H1 (cell line): ENCODE data around the gene ADAMTS14. TPM values are rescaled to one million over a fixed set of nuclear protein-coding genes. Genes with fewer than 3 reads are reported as not detected.

Experiments
- CTCF ChIA-PET: fragments of 300-600 bp; sonication (Branson Sonifier 250); formaldehyde crosslinking; loops from one replicate; lab custom pipeline; 2021; ENCODE audit not compliant: partially characterized antibody; lab: Charles Lee
- POLR2A ChIA-PET: fragments of 300-600 bp; sonication (Branson Sonifier 250); formaldehyde crosslinking; loops from one replicate; lab custom pipeline; 2021; ENCODE audit warnings: inconsistent platforms; ENCODE audit not compliant: partially characterized antibody; lab: Charles Lee
- DNase-seq, 2 experiments: peaks; one replicate each; pipeline versions ENCODE4 v3.0.0 to v3.0.0-alpha.2; 2010 to 2022; ENCODE audit warnings: low spot score in 2 of 2, low read depth in 1 of 2, mixed read lengths in 1 of 2
- FAIRE-seq: peaks from 2 replicates; lab custom pipeline; 2011; peaks lifted over from hg19 to GRCh38; lab: Jason Lieb, UNC
- H2AFZ ChIP-seq: 2 replicates; pipeline ENCODE4 v1.8.1; 2012; ENCODE audit warnings: low read length, inconsistent platforms
- H2AK5ac ChIP-seq: 2 replicates; pipeline ENCODE4 v1.6.1; 2013; ENCODE audit warnings: low read depth, low read length
- H2BK120ac ChIP-seq: replicated peaks from 2 replicates; pipeline ENCODE3; 2013; ENCODE audit warnings: low read depth, low read length, inconsistent platforms
- H2BK12ac ChIP-seq: 2 replicates; pipeline ENCODE4 v1.6.1; 2013; ENCODE audit warnings: low read depth, low read length
- H2BK15ac ChIP-seq: 2 replicates; pipeline ENCODE4 v1.6.1; 2013; ENCODE audit warnings: low read length
- H2BK20ac ChIP-seq: 2 replicates; pipeline ENCODE4 v1.6.1; 2013; ENCODE audit warnings: low read length
- H2BK5ac ChIP-seq: 2 replicates; pipeline ENCODE4 v1.6.1; 2013; ENCODE audit warnings: low read depth, low read length
- H3K14ac ChIP-seq: 2 replicates; pipeline ENCODE4 v1.6.1; 2013; ENCODE audit warnings: inconsistent platforms; ENCODE audit not compliant: insufficient read length
- H3K18ac ChIP-seq: 2 replicates; pipeline ENCODE4 v1.6.1; 2013; ENCODE audit warnings: low read length; ENCODE audit errors: extremely low read depth
- H3K23ac ChIP-seq: 2 replicates; pipeline ENCODE4 v1.6.1; 2013; ENCODE audit warnings: inconsistent platforms; ENCODE audit not compliant: insufficient read length
- H3K23me2 ChIP-seq: 2 replicates; pipeline ENCODE4 v1.6.1; 2013; ENCODE audit warnings: low read depth, low read length
- H3K27ac ChIP-seq: 2 replicates; pipeline ENCODE4 v1.6.1; 2011; ENCODE audit warnings: low read depth, low read length, inconsistent platforms
- H3K27me3 ChIP-seq, 4 experiments: replicated peaks in 1 of 4; 1 replicate in 1 of 4; 2 replicates in 3 of 4; pipeline versions ENCODE4 v1.6.1 to v1.8.1; 2011 to 2013; ENCODE audit warnings: low read length in 3 of 4, mild to moderate bottlenecking in 3 of 4, inconsistent platforms in 2 of 4, mixed read lengths in 2 of 4, moderate library complexity in 1 of 4; ENCODE audit not compliant: control insufficient read depth in 3 of 4, insufficient read depth in 3 of 4; ENCODE audit errors: extremely low read depth in 1 of 4
- H3K36me3 ChIP-seq, 4 experiments: 2 replicates each; pipeline versions ENCODE4 v1.6.1 to v1.8.1; 2011 to 2013; ENCODE audit warnings: mild to moderate bottlenecking in 4 of 4, low read length in 3 of 4, moderate library complexity in 2 of 4, control low read depth in 1 of 4, inconsistent platforms in 1 of 4; ENCODE audit not compliant: insufficient read depth in 4 of 4, control insufficient read depth in 2 of 4
- H3K4ac ChIP-seq: replicated peaks from 2 replicates; pipeline ENCODE3; 2013; ENCODE audit warnings: low read length, low read depth, mixed read lengths, inconsistent platforms; ENCODE audit not compliant: insufficient read length
- H3K4me1 ChIP-seq, 4 experiments: replicated peaks in 1 of 4; 1 replicate in 1 of 4; 2 replicates in 3 of 4; pipeline versions ENCODE4 v1.6.1 to v1.8.1; 2011 to 2013; ENCODE audit warnings: low read length in 3 of 4, inconsistent platforms in 2 of 4, mixed read lengths in 1 of 4; ENCODE audit not compliant: insufficient read depth in 4 of 4, control insufficient read depth in 3 of 4
- H3K4me2 ChIP-seq, 2 experiments: 2 replicates each; pipeline versions ENCODE4 v1.6.1 to v1.8.1; 2011 to 2013; ENCODE audit warnings: low read depth in 2 of 2, low read length in 2 of 2, control low read depth in 1 of 2, inconsistent platforms in 1 of 2, mild to moderate bottlenecking in 1 of 2; ENCODE audit not compliant: insufficient read depth in 1 of 2
- H3K4me3 ChIP-seq, 4 experiments: fragments of 200-600, 300-600 bp in 1 of 4; sonication (generic), shearing (Covaris generic), sonication (Bioruptor Twin) in 1 of 4; 2 replicates each; pipeline versions ENCODE4 v1.5.1 to v1.8.1; 2011 to 2016; ENCODE audit warnings: low read length in 4 of 4, low read depth in 3 of 4, control low read depth in 2 of 4, inconsistent platforms in 2 of 4, mild to moderate bottlenecking in 2 of 4, mixed read lengths in 1 of 4, moderate library complexity in 1 of 4; ENCODE audit not compliant: insufficient read depth in 2 of 4; ENCODE audit errors: extremely low read depth in 1 of 4
- H3K56ac ChIP-seq: replicated peaks from 2 replicates; pipeline ENCODE3; 2013; ENCODE audit warnings: low read depth, mild to moderate bottlenecking, mixed read lengths, low read length, inconsistent platforms; ENCODE audit not compliant: insufficient read length
- H3K79me1 ChIP-seq: 2 replicates; pipeline ENCODE4 v1.6.1; 2013; ENCODE audit warnings: low read depth, low read length, control low read depth
- H3K79me2 ChIP-seq, 2 experiments: 2 replicates each; pipeline versions ENCODE4 v1.6.1 to v1.8.1; 2012 to 2013; ENCODE audit warnings: low read length in 2 of 2, mild to moderate bottlenecking in 2 of 2, inconsistent platforms in 1 of 2; ENCODE audit not compliant: insufficient read depth in 2 of 2, control insufficient read depth in 1 of 2
- H3K9ac ChIP-seq, 4 experiments: replicated peaks in 1 of 4; 1 replicate in 1 of 4; 2 replicates in 3 of 4; pipeline versions ENCODE4 v1.6.1 to v1.8.1; 2011 to 2013; ENCODE audit warnings: low read depth in 3 of 4, low read length in 3 of 4, control low read depth in 2 of 4, mild to moderate bottlenecking in 2 of 4, moderate library complexity in 2 of 4, inconsistent platforms in 1 of 4; ENCODE audit errors: extremely low read depth in 1 of 4
- H3K9me3 ChIP-seq, 2 experiments: 2 replicates each; pipeline versions ENCODE4 v1.6.1 to v1.8.1; 2012 to 2013; ENCODE audit warnings: mild to moderate bottlenecking in 2 of 2, moderate library complexity in 2 of 2, control low read depth in 1 of 2, inconsistent platforms in 1 of 2, low read depth in 1 of 2, low read length in 1 of 2, mixed read lengths in 1 of 2; ENCODE audit not compliant: insufficient read depth in 2 of 2
- H4K20me1 ChIP-seq, 2 experiments: replicated peaks in 1 of 2; 2 replicates each; pipeline versions ENCODE3 to v1.8.1; 2011 to 2013; ENCODE audit warnings: inconsistent platforms in 2 of 2, low read length in 2 of 2, mild to moderate bottlenecking in 1 of 2; ENCODE audit not compliant: insufficient read depth in 2 of 2, control insufficient read depth in 1 of 2
- H4K5ac ChIP-seq: 2 replicates; pipeline ENCODE4 v1.6.1; 2013; ENCODE audit warnings: low read length, low read depth, mixed read lengths, inconsistent platforms; ENCODE audit not compliant: insufficient read length
- H4K8ac ChIP-seq: 2 replicates; pipeline ENCODE4 v1.8.0; 2013; ENCODE audit warnings: mild to moderate bottlenecking, moderate library complexity, low read length, inconsistent platforms; ENCODE audit not compliant: insufficient read depth; ENCODE audit errors: extremely low read depth
- H4K91ac ChIP-seq: replicated peaks from 2 replicates; pipeline ENCODE3; 2013; ENCODE audit warnings: low read length, mixed read lengths, inconsistent platforms; ENCODE audit not compliant: insufficient read length
- BCL11A ChIP-seq, 2 experiments: IDR thresholded peaks; one replicate each; pipeline ENCODE4 v1.6.1; 2011; ENCODE audit warnings: low read depth in 2 of 2, low read length in 2 of 2, mild to moderate bottlenecking in 2 of 2
- CHD1 ChIP-seq: IDR thresholded peaks from 2 replicates; pipeline ENCODE4 v1.6.1; 2012; ENCODE audit warnings: low read depth, low read length, improper control_type of control experiment
- MAFK ChIP-seq: IDR thresholded peaks from 2 replicates; pipeline ENCODE4 v1.6.1; 2012; ENCODE audit warnings: low read depth, mild to moderate bottlenecking, improper control_type of control experiment, low read length
- PHF8 ChIP-seq: fragments of 200-600 bp; sonication (generic); conservative IDR thresholded peaks from 2 replicates; pipeline ENCODE4 v1.7.1; 2012; ENCODE audit warnings: low read depth, mild to moderate bottlenecking, inconsistent platforms, low read length, moderate library complexity
- POU5F1 ChIP-seq: IDR thresholded peaks from 2 replicates; pipeline ENCODE4 v1.6.1; 2011; ENCODE audit warnings: low read depth, mild to moderate bottlenecking, low read length, moderate library complexity
- RAD21 ChIP-seq, 2 experiments: IDR thresholded peaks in 1 of 2; conservative IDR thresholded peaks in 1 of 2; 2 replicates each; pipeline ENCODE4 v1.6.1; 2011; ENCODE audit warnings: low read depth in 2 of 2, low read length in 2 of 2, improper control_type of control experiment in 1 of 2, inconsistent platforms in 1 of 2, mild to moderate bottlenecking in 1 of 2, moderate library complexity in 1 of 2
- SRF ChIP-seq: IDR thresholded peaks from 2 replicates; pipeline ENCODE4 v1.6.1; 2011; ENCODE audit warnings: mild to moderate bottlenecking, low read depth, low read length, moderate library complexity
- TAF7 ChIP-seq: optimal IDR thresholded peaks from 2 replicates; pipeline ENCODE3; 2011; ENCODE audit warnings: low read depth, mild to moderate bottlenecking, inconsistent platforms, low read length, moderate library complexity, borderline replicate concordance
- WGBS, 2 experiments: shearing (Covaris generic) in 1 of 2; methylation state at CpG; one replicate each; pipeline versions ENCODE4 v1.1.6 to v1.1.7; 2013 to 2015; ENCODE audit warnings: low lambda C conversion rate in 2 of 2, mixed read lengths in 2 of 2, inconsistent platforms in 1 of 2, low coverage in 1 of 2, missing lambda C conversion rate in 1 of 2; ENCODE audit not compliant: insufficient replicate concordance in 2 of 2, insufficient coverage in 1 of 2, insufficient read length in 1 of 2; ENCODE audit errors: extremely low coverage in 1 of 2, missing lambda C conversion rate in 1 of 2; 5-methylcytosine and 5-hydroxymethylcytosine counted together
- polyA plus RNA-seq, 7 experiments: library from polyadenylated mRNA; depleted of rRNA in 3 of 7; stranded (reverse) in 5 of 7; unstranded in 2 of 7; fragments of >200 nt in 5 of 7; fragments of 200-250 nt in 2 of 7; gene quantifications; 1 replicate in 5 of 7; 2 replicates in 1 of 7; 4 replicates in 1 of 7; pipeline versions ENCODE4 v1.2.1 to v1.2.3, GENCODE V29; 2011 to 2013; ENCODE audit warnings: missing spikeins in 2 of 7, mixed read lengths in 2 of 7
- total RNA-seq: library from RNA; stranded (reverse); fragmentation: NEBNext Ultra II Directional; extraction: Animal tissue kit (Norgen Biotek cat#: 25700); gene quantifications from 2 replicates; pipeline ENCODE4 v1.2.1, GENCODE V29; 2021
- TF ChIP-seq, protein P1 (sequence below): IDR thresholded peaks from 2 replicates; pipeline ENCODE4 v1.6.1; 2011; ENCODE audit warnings: low read length, improper control_type of control experiment

ADAMTS14 gene
- total and polyA plus RNA-seq, 2 of the 8 experiments (the other 6 are each of a cell fraction or from before 2014, with no cell fraction given): 2.0 to 2.3 TPM

DNA sequence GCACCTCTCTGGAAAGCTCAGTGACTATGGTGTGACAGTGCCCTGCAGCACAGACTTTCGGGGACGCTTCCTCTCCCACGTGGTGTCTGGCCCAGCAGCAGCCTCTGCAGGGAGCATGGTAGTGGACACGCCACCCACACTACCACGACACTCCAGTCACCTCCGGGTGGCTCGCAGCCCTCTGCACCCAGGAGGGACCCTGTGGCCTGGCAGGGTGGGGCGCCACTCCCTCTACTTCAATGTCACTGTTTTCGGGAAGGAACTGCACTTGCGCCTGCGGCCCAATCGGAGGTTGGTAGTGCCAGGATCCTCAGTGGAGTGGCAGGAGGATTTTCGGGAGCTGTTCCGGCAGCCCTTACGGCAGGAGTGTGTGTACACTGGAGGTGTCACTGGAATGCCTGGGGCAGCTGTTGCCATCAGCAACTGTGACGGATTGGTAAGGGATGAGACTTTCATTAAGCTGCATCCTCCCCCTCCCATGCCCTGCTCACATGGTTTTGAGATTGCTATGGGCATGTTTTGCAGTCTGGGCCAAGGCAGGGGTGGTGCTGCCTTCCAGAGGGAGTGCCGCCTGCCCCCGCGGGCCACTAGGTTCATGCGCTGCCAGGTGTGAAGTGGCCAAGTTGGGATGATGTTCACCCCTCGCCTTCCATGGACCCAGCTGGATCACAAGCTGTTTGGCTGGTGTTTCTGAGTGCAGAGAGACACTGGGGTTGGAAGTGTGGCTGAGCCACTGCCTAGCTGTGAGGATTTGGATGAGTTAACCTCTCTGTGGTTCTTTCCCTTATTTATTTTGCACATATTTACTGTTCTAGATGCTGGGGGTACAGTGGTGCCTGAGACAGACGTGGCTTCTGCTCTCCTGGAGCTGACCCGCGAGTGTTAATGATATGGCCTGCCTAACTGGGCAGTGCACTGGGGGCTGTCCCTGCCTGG, 2.5 kb downstream of the ADAMTS14 start:
- Histone ChIP-seq H3K79me1 (no peaks in the 10 kb centered on the region), H2BK120ac (no peak overlapping the region), H2BK12ac (peak overlapping the region; percentile 35), H3K4ac (no peak overlapping the region), H3K9me3 (no peaks in the 10 kb centered on the region), H4K8ac (no peak overlapping the region), H3K79me2 (no peaks in the 10 kb centered on the region), H3K14ac (no peak overlapping the region), H3K27ac (no peak overlapping the region), H3K36me3 (no peaks in the 10 kb centered on the region), H2AFZ (no peak overlapping the region), H3K4me3 (no peak overlapping the region), H3K9ac (no peak overlapping the region), H2BK15ac (0 out of 2 replicates have a peak overlapping the region, but pooled peaks have one; percentile 2), H3K4me2 (no peak overlapping the region), H3K4me1 (peaks cover 3 to 11% (median 3%) of the 10 kb centered on the region in 4 experiments; a peak in 6 of 7 replicates), H2AK5ac (0 out of 2 replicates have a peak overlapping the region, but pooled peaks have one; percentile 34), H3K27me3 (peaks cover 0 to 25% (median 14%) of the 10 kb centered on the region in 4 experiments; a peak in 6 of 7 replicates), H4K91ac (no peak overlapping the region), H2BK5ac (no peak overlapping the region), H3K23me2 (peaks cover 6% of the 10 kb centered on the region; the same call in 1 of the 2 replicates), H3K18ac (no peak overlapping the region), H3K56ac (no peak overlapping the region)
- FAIRE-seq (no peak), DNase-seq (no peak)
- CTCF ChIA-PET: interaction anchor here (0.7 to 2.3 kb wide), 7 partner anchors 55 to 125 kb away, joined by 3 to 11 read pairs (median 4); no protein-coding TSS in a partner anchor
- POLR2A ChIA-PET: no interaction called here
- WGBS, 2 experiments: 91% methylated on average over 24 of the region's 24 CpGs; no CpG with 5 or more reads in 1 of the 2 experiments
- TF ChIP-seq TAF7 (no peak), SRF (no peak), MAFK (no peak), POU5F1 (no peak), PHF8 (no peak), CHD1 (no peak), BCL11A (IDR thresholded peaks at IDR 0.05; ENCODE audit: low read depth in 2 of 2, low read length in 2 of 2) (no peak), RAD21 (IDR thresholded peaks at IDR 0.05 in 1 of 2, conservative IDR thresholded peaks at IDR 0.05 in 1 of 2; ENCODE audit: low read depth in 2 of 2, low read length in 2 of 2) (no peak)
- TF ChIP-seq, protein P1, sequence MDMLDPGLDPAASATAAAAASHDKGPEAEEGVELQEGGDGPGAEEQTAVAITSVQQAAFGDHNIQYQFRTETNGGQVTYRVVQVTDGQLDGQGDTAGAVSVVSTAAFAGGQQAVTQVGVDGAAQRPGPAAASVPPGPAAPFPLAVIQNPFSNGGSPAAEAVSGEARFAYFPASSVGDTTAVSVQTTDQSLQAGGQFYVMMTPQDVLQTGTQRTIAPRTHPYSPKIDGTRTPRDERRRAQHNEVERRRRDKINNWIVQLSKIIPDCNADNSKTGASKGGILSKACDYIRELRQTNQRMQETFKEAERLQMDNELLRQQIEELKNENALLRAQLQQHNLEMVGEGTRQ: no peak
- TF ChIP-seq, all 59 proteins: peak for 0
- Histone ChIP-seq H4K20me1 (no peaks in the 10 kb centered on the region), H2BK20ac (0 out of 2 replicates have a peak overlapping the region, but pooled peaks have one; percentile 18), H4K5ac (no peak overlapping the region), H3K23ac (no peak overlapping the region)
